Esophagus muscularis mucosa (tissue), 4 donors: ENCODE results near the gene TP53I3. TPM values are rescaled to one million over a fixed set of nuclear protein-coding genes. Genes with fewer than 3 reads are reported as not detected.

Source experiments
- DNase-seq: peaks from one replicate; pipeline ENCODE4 v3.0.0-alpha.2; 2017; ENCODE audit errors: extremely low spot score
- H3K27ac ChIP-seq, 4 donors: fragments of 200-600 bp; sonication (generic); replicated peaks in 1 of 4; 1 replicate in 3 of 4; 2 replicates in 1 of 4; pipeline ENCODE4 v1.5.1; 2016 to 2019; ENCODE audit warnings: mild to moderate bottlenecking in 1 of 4
- H3K27me3 ChIP-seq, 4 donors: fragments of 200-600 bp; sonication (generic); one replicate each; pipeline versions ENCODE4 v1.5.1 to v1.6.0; 2016 to 2019
- H3K36me3 ChIP-seq, 4 donors: fragments of 200-600 bp; sonication (generic); one replicate each; pipeline ENCODE4 v1.5.1; 2016 to 2019
- H3K4me1 ChIP-seq, 4 donors: fragments of 200-600 bp; sonication (generic); one replicate each; pipeline ENCODE4 v1.5.1; 2016 to 2019
- H3K4me3 ChIP-seq, 4 donors: fragments of 200-600 bp; sonication (generic); 1 replicate in 2 of 4; 2 replicates in 2 of 4; pipeline ENCODE4 v1.5.1; 2016 to 2019; ENCODE audit warnings: mild to moderate bottlenecking in 4 of 4, moderate library complexity in 1 of 4
- H3K9me3 ChIP-seq, 4 donors: fragments of 200-600 bp; sonication (generic); 1 replicate in 3 of 4; 2 replicates in 1 of 4; pipeline ENCODE4 v1.5.1; 2016 to 2019
- CTCF ChIP-seq, 3 experiments: fragments of 200-600 bp in 2 of 3; fragments of 450-650 bp in 1 of 3; sonication (generic) in 2 of 3; IDR thresholded peaks; one replicate each; pipeline ENCODE4 v1.5.1; 2017 to 2019; ENCODE audit warnings: antibody characterized with exemption in 3 of 3, mild to moderate bottlenecking in 2 of 3, moderate library complexity in 1 of 3
- EP300 ChIP-seq: sonication (generic); formaldehyde crosslinking; IDR thresholded peaks from one replicate; pipeline ENCODE4 v1.6.1; 2017; ENCODE audit warnings: antibody characterized with exemption
- POLR2A ChIP-seq: fragments of 450-650 bp; IDR thresholded peaks from one replicate; pipeline ENCODE4 v1.6.1; 2017; ENCODE audit warnings: antibody characterized with exemption, moderate library complexity, mild to moderate bottlenecking, low read depth
- POLR2AphosphoS5 ChIP-seq, 2 donors: sonication (generic); formaldehyde crosslinking; IDR thresholded peaks; one replicate each; pipeline ENCODE4 v1.6.1; 2017; ENCODE audit warnings: antibody characterized with exemption in 2 of 2
- WGBS: methylation state at CpG from one replicate; pipeline ENCODE4 v1.1.5; 2018; 5-methylcytosine and 5-hydroxymethylcytosine counted together
- intact Hi-C: fragments of 100-400 bp; cut with DNase I; formaldehyde crosslinking; loops from one replicate; pipeline ENCODE4 v1.15.1; 2023
- total RNA-seq, 4 donors: library from RNA; depleted of rRNA; stranded (reverse); fragments of >200 nt; gene quantifications; one replicate each; pipeline versions ENCODE4 v1.1.0 to v1.2.1, GENCODE V29; 2016

The TP53I3 gene
- total RNA-seq, 4 donors from 2014 or later, result 5.3 to 11.3 (median 9.6) TPM

- no peaks in the 10 kb centered on the region for H3K27me3 ChIP-seq
- no peaks in the 10 kb centered on the region for H3K9me3 ChIP-seq
- TF ChIP-seq POLR2A, result no peak
- no peak for TF ChIP-seq POLR2AphosphoS5 (IDR thresholded peaks at IDR 0.05)
- no peak for TF ChIP-seq EP300
- no peak for TF ChIP-seq CTCF (IDR thresholded peaks at IDR 0.05)
- intact Hi-C loops, result no loop called here
- peaks cover 0 to 29% (median 16%) of the 10 kb centered on the region in 4 donors for H3K36me3 ChIP-seq
- no peak for DNase-seq
- 90% methylated on average over 3 of the region's 3 CpGs for WGBS
- H3K27ac ChIP-seq, result no peak overlapping the region
- H3K4me1 ChIP-seq, result peaks cover 7 to 22% (median 21%) of the 10 kb centered on the region in 4 donors
- H3K4me3 ChIP-seq, result no peak overlapping the region
Measured at GRCh38 chr2:24087032-24087431, 2.4 kb upstream of the TP53I3 start.

- intact Hi-C loops, result no loop called here
Measured at GRCh38 chr2:24086241-24086640, 1.6 kb upstream of the TP53I3 start.

GRCh38 chr2:24085200-24085489 is 511 bp upstream of the TP53I3 start:
- WGBS, result 17% methylated on average over 11 of the region's 11 CpGs
- Histone ChIP-seq H3K4me3 (peak overlapping the region; percentile 61 to 72 (median 70)), H3K36me3 (peaks cover 0 to 43% (median 28%) of the 10 kb centered on the region in 4 donors), H3K27ac (peak overlapping the region; percentile 85 to 93 (median 92)), H3K27me3 (no peaks in the 10 kb centered on the region), H3K4me1 (peaks cover 7 to 22% (median 21%) of the 10 kb centered on the region in 4 donors), H3K9me3 (no peaks in the 10 kb centered on the region)
- no peak for DNase-seq
- TF ChIP-seq POLR2A (no peak), POLR2AphosphoS5 (IDR thresholded peaks at IDR 0.05) (no peak), CTCF (IDR thresholded peaks at IDR 0.05) (no peak), EP300 (no peak)
- intact Hi-C loops, result no loop called here

More at GRCh38 chr2:24086241-24086640, 1.6 kb upstream of the TP53I3 start:
- WGBS, result 90% methylated on average over 1 of the region's 1 CpG
- no peak for DNase-seq
- TF ChIP-seq POLR2AphosphoS5 (IDR thresholded peaks at IDR 0.05) (no peak), EP300 (no peak), POLR2A (no peak), CTCF (IDR thresholded peaks at IDR 0.05) (no peak)
- Histone ChIP-seq H3K4me1 (peaks cover 7 to 22% (median 21%) of the 10 kb centered on the region in 4 donors), H3K4me3 (no peak overlapping the region), H3K36me3 (peaks cover 0 to 37% (median 21%) of the 10 kb centered on the region in 4 donors), H3K9me3 (no peaks in the 10 kb centered on the region), H3K27ac (no peak overlapping the region), H3K27me3 (no peaks in the 10 kb centered on the region)

GRCh38 chr2:24083567-24084385 is 858 bp downstream of the TP53I3 start:
- TF ChIP-seq EP300 (no peak), POLR2A (no peak), POLR2AphosphoS5 (IDR thresholded peaks at IDR 0.05) (no peak), CTCF (IDR thresholded peaks at IDR 0.05) (no peak)
- Histone ChIP-seq H3K36me3 (peaks cover 0 to 54% (median 30%) of the 10 kb centered on the region in 4 donors), H3K27me3 (no peaks in the 10 kb centered on the region), H3K4me3 (peak overlapping the region; percentile 61 to 72 (median 70)), H3K9me3 (no peaks in the 10 kb centered on the region), H3K27ac (peak overlapping the region; percentile 85 to 93 (median 92)), H3K4me1 (peaks cover 7 to 22% (median 21%) of the 10 kb centered on the region in 4 donors)
- no peak for DNase-seq
- intact Hi-C loops, result loop anchor here (5.0 kb wide), 2 partner anchors 36 to 256 kb away; partner anchors contain the start of genes FKBP1B and WDCP
- WGBS, result 3% methylated on average over 18 of the region's 30 CpGs
